ENCODE results near the gene NOL11. TPM values are rescaled to one million over a fixed set of nuclear protein-coding genes. Genes with fewer than 3 reads are reported as not detected.

The NOL11 gene
- total RNA-seq (2021; fragmentation: NEBNext Ultra II Directional; extraction: Animal tissue kit (Norgen Biotek cat#: 25700)): 10 to 100 TPM; 35.0 to 50.7 (median 44.2) TPM
- long read RNA-seq, transcript NOL11-201 (18 exons, 2,947 nt): major isoform, 31 of 42 reads
- long read RNA-seq, partial matches to known transcripts: 8 of 42 reads
- long read RNA-seq, other reads (novel, unspliced or antisense): 3 of 42 reads

DNA sequence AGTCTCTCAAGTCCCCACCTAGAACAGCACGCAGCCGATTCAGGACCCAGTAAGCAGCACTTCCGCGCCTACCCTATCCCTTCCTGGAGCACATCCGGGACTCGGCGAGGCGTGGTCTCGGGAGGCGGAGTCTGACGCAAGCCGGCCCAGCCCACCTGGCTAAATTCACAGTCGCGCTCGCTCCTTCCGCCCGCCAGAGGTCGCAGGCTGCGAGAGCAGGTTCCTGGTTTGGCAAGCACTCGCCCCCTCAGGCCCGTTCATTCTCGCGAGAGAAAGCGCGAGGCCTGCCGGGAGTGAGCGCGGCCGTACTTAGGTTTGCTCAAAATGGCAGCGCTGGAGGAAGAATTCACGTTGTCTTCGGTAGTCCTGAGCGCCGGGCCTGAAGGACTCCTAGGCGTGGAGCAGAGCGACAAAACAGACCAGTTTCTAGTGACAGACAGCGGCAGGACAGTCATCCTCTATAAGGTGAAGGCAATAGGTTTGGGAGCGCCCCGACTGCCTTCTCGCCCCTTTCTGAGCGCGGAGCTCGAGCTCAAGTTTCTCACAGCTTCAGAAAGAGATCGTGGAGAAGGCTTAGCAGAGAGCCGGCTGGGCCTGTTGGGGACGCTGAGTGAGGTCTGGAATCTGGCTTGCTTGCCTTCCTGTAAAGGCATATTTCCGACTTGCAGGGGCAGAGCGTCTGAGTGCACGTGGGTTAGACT is at the start of gene NOL11:
TSS of gene NOL11 (plus strand) at position 313 of the 701 bp plus-strand sequence. CDS start at position 325, 12 bp downstream.
- Mint-ChIP-seq H3K9me3 (peaks cover 6% of the 10 kb centered on the region; the same call in 1 of the 2 replicates), H3K36me3 (ENCODE audit: low read depth) (peaks cover 19% of the 10 kb centered on the region), H3K27ac (peak within 1 kb of the TSS; percentile 95), H3K4me3 (peak within 1 kb of the TSS; percentile 100), H3K27me3 (ENCODE audit: insufficient read depth) (no peaks in the 10 kb centered on the region), H3K4me1 (ENCODE audit: low read depth) (peaks cover 9% of the 10 kb centered on the region)
- TF ChIP-seq, protein P1, sequence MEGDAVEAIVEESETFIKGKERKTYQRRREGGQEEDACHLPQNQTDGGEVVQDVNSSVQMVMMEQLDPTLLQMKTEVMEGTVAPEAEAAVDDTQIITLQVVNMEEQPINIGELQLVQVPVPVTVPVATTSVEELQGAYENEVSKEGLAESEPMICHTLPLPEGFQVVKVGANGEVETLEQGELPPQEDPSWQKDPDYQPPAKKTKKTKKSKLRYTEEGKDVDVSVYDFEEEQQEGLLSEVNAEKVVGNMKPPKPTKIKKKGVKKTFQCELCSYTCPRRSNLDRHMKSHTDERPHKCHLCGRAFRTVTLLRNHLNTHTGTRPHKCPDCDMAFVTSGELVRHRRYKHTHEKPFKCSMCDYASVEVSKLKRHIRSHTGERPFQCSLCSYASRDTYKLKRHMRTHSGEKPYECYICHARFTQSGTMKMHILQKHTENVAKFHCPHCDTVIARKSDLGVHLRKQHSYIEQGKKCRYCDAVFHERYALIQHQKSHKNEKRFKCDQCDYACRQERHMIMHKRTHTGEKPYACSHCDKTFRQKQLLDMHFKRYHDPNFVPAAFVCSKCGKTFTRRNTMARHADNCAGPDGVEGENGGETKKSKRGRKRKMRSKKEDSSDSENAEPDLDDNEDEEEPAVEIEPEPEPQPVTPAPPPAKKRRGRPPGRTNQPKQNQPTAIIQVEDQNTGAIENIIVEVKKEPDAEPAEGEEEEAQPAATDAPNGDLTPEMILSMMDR (IDR thresholded peaks at IDR 0.05): peak; percentile 92
- DNase-seq: peak; percentile 98

DNA sequence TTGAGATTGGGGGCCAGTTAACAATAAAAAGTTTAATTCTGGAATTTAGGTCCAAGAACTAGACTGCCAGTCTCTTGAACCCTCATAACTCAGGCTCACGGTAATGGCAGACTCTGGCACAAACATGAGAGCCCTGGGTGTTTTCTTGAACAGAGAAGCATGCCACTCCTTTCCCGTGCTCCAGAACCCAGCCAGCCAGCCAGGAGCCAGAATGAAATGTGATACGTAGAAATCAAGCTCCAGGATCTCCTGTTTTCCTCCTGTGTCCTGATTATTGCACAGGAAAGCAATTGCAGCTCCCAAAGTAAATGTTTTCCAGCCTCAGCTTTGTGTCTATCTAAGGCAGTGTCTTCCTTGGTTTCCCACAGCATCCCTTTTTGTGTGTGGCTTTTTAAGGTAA is 46.2 kb upstream of the NOL11 start:
- no peak overlapping the region for H3K27ac Mint-ChIP-seq
- peaks cover 3% of the 10 kb centered on the region for H3K27me3 Mint-ChIP-seq (ENCODE audit: insufficient read depth)
- DNase-seq: no peak
- H3K4me1 Mint-ChIP-seq (ENCODE audit: low read depth): peaks cover 4% of the 10 kb centered on the region; the same call in 1 of the 2 replicates
- H3K36me3 Mint-ChIP-seq (ENCODE audit: low read depth): no peaks in the 10 kb centered on the region
- H3K4me3 Mint-ChIP-seq: no peak overlapping the region
- TF ChIP-seq, protein P1 (IDR thresholded peaks at IDR 0.05): no peak
- H3K9me3 Mint-ChIP-seq: no peaks in the 10 kb centered on the region

DNA sequence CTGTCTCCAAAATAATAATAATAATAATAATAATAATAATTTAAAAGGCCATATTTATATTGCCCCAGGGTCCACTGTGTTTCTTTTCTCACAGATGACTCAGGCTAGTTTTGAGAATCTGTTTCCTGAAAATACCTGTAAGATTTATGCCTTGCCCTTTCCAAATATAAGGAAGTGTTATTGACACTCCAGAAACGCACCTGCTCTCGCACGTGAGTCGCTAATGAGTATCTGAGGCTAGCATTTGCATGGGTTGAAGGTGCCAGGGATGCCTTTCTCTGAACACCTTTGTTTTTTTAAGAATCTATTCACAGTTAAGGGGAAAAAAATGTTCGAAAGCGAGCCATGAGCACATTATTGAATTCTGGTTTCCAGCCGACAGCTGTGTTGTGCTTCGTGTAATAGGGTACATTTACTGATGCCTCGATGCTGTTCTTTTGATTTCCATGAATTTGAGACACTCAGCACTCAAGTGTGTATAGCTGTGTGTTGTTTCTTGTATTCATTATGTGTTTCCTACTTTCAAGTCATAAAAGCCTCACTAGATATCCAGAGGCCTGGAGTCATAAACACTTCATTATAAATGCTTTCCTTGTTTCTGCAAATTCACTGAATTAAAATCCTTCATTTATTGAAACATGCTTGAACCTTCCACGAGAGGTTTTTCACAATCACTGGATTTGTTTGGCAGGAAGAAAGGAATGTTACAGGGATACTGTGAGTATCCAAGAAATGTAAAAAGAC is 45.0 kb upstream of the NOL11 start:
- Mint-ChIP-seq H3K36me3 (ENCODE audit: low read depth) (no peaks in the 10 kb centered on the region), H3K4me1 (ENCODE audit: low read depth) (peaks cover 7% of the 10 kb centered on the region; the same call in 1 of the 2 replicates), H3K9me3 (no peaks in the 10 kb centered on the region), H3K27ac (no peak overlapping the region), H3K4me3 (no peak overlapping the region), H3K27me3 (ENCODE audit: insufficient read depth) (peaks cover 3% of the 10 kb centered on the region; the same call in 1 of the 2 replicates)
- TF ChIP-seq, protein P1 (IDR thresholded peaks at IDR 0.05): no peak
- DNase-seq: no peak

DNA sequence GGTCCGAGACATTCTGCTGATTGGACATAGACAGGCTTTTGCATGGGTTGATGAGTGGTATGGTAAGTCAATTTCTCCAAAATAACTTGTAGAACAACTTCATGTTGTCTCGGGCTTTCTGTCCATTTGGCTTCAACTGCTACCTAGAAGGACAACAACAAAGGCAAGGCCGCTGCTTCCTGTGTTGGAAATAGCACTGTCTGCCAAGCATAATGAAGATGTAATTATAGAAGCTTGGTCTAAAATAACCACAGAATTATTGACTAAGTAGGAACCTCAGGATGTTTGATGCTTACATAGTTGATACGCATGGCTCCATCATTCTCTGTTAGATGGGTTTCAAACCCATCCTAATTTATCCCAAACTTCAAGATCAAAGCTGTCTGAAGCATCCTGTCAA is 42.3 kb upstream of the NOL11 start:
- H3K27me3 Mint-ChIP-seq (ENCODE audit: insufficient read depth): peaks cover 5% of the 10 kb centered on the region; the same call in 1 of the 2 replicates
- H3K9me3 Mint-ChIP-seq: no peaks in the 10 kb centered on the region
- TF ChIP-seq, protein P1 (IDR thresholded peaks at IDR 0.05): no peak
- H3K27ac Mint-ChIP-seq: no peak overlapping the region
- no peaks in the 10 kb centered on the region for H3K36me3 Mint-ChIP-seq (ENCODE audit: low read depth)
- H3K4me1 Mint-ChIP-seq (ENCODE audit: low read depth): peaks cover 7% of the 10 kb centered on the region; the same call in 1 of the 2 replicates
- no peak overlapping the region for H3K4me3 Mint-ChIP-seq
- DNase-seq: no peak

DNA sequence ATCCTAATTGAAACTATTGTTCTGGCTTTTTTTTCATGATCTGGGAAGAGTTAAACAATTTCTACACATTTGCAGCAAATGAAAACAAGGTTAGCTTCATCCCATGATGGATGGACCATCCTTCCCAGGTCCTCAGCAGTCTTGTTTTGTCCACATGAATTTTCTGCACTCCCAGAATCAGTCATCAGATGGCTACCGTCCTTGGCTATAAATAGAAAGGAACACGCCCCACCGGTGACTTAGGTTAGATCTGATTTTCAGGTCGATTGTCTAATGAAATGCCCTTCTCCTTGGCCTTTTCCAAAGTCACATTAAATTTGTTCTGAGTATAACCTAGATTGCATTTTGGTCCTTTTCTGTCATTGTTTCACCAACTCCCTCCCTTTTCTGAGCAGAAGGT is 41.4 kb upstream of the NOL11 start:
- H3K36me3 Mint-ChIP-seq (ENCODE audit: low read depth): no peaks in the 10 kb centered on the region
- no peak for DNase-seq
- H3K27me3 Mint-ChIP-seq (ENCODE audit: insufficient read depth): peaks cover 5% of the 10 kb centered on the region; the same call in 1 of the 2 replicates
- no peak overlapping the region for H3K27ac Mint-ChIP-seq
- TF ChIP-seq, protein P1 (IDR thresholded peaks at IDR 0.05): no peak
- H3K9me3 Mint-ChIP-seq: no peaks in the 10 kb centered on the region
- no peak overlapping the region for H3K4me3 Mint-ChIP-seq
- peaks cover 7% of the 10 kb centered on the region; the same call in 1 of the 2 replicates for H3K4me1 Mint-ChIP-seq (ENCODE audit: low read depth)

All from HFFc6 (cell line).